ENCODE measurements around the gene ABCA6.
"Not testable (repeated sequence)": the region's sequence is repeated elsewhere in the genome, so short reads cannot be mapped to it uniquely, and the experiment has no call there.

ABCA6 gene, protein sequence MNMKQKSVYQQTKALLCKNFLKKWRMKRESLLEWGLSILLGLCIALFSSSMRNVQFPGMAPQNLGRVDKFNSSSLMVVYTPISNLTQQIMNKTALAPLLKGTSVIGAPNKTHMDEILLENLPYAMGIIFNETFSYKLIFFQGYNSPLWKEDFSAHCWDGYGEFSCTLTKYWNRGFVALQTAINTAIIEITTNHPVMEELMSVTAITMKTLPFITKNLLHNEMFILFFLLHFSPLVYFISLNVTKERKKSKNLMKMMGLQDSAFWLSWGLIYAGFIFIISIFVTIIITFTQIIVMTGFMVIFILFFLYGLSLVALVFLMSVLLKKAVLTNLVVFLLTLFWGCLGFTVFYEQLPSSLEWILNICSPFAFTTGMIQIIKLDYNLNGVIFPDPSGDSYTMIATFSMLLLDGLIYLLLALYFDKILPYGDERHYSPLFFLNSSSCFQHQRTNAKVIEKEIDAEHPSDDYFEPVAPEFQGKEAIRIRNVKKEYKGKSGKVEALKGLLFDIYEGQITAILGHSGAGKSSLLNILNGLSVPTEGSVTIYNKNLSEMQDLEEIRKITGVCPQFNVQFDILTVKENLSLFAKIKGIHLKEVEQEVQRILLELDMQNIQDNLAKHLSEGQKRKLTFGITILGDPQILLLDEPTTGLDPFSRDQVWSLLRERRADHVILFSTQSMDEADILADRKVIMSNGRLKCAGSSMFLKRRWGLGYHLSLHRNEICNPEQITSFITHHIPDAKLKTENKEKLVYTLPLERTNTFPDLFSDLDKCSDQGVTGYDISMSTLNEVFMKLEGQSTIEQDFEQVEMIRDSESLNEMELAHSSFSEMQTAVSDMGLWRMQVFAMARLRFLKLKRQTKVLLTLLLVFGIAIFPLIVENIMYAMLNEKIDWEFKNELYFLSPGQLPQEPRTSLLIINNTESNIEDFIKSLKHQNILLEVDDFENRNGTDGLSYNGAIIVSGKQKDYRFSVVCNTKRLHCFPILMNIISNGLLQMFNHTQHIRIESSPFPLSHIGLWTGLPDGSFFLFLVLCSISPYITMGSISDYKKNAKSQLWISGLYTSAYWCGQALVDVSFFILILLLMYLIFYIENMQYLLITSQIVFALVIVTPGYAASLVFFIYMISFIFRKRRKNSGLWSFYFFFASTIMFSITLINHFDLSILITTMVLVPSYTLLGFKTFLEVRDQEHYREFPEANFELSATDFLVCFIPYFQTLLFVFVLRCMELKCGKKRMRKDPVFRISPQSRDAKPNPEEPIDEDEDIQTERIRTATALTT (N-terminal part only)

DNA sequence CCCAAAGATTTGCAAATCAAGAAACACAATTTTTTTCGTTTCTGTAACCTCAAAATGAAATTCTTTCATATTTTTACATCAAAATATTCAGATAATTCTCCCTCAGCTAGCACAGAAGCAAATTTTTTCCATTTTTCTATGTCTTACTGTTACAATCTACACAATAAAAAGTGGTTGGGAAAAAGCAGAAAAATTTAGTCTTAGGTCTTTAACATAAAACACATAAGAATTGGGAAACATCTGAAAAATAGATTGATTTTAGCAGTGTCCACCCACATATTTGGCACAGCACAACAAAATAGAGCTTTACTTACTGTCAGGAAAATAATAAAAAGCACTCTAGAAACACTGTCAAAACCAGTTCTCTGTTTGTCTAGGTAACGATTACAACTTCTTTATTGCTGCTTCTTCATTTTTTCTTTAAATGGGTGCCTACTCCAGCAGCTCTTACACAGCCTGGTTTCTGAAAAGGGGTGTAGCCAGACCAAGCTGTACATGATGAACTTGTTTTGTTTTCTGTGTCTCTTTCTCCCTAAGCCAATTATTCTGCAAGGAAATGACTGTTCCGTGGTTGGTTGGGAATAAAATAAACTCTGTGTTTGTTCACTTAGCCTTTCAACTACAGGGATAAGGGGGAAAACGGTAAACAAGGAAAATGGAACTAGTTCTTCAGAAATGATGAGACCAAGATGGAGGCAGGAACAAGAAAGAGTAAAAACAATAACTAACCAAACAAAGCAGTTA lies at the start of gene ABCA6:
ABCA6 (minus strand) TSS at position 465 of the 744 bp plus-strand sequence. CDS start 1,192 bp downstream, outside the sequence.
- no peak for DNase-seq

DNA sequence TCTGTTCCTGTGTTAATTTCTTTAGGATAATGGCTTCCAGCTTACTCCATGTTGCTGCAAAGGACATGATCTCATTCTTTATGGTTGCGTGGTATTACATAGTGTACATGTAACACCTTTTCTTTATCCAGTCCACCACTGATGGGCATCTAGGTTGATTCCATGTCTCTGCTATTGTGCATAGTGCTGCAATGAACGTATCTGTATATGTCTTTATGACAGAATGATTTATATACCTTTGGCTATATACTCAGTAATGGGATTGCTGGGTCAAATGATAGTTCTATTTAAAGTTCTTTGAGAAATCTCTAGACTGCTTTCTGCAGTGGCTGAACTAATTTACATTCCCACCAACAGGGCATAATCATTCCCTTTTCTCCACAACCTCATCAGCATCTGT lies 47.1 kb upstream of the ABCA6 start:
- no peak for DNase-seq

DNA sequence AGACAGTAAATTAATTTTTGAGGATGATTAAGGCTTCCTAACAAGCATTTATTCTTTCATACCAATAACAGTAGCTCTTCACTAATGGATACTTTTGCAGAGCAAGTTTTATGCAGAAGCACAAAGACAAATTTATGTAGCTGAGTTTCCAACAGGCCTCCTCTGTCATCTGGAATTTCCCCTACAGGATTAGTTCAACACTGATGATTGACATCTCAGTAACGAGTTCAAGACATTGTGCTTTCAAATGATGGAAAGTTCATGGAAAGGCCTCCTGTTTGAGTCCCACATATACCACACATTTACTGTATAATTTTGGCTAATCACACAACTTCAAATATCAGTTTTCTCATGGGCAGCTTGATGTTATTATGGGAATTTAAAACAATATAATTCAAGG lies 46.4 kb upstream of the ABCA6 start:
- no peak for DNase-seq

DNA sequence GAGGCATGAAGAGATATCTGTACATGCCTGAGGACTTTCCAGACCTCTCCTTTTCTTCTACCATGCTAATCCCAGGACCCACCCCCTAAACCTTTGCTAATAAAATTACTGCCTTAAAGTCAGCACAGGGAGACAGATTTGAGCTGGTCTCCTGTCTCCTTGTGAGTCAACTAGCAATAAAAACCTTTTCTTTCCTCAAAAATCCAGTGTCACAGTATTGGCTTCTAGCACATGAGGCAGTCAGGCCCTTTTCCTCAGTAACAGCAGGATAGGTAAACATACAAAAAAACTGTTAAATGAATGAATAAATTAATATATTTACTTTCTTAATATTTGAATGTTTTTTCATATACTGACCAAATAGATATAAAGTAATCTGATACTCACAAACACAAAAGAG lies 45.6 kb upstream of the ABCA6 start:
- no peak for DNase-seq

DNA sequence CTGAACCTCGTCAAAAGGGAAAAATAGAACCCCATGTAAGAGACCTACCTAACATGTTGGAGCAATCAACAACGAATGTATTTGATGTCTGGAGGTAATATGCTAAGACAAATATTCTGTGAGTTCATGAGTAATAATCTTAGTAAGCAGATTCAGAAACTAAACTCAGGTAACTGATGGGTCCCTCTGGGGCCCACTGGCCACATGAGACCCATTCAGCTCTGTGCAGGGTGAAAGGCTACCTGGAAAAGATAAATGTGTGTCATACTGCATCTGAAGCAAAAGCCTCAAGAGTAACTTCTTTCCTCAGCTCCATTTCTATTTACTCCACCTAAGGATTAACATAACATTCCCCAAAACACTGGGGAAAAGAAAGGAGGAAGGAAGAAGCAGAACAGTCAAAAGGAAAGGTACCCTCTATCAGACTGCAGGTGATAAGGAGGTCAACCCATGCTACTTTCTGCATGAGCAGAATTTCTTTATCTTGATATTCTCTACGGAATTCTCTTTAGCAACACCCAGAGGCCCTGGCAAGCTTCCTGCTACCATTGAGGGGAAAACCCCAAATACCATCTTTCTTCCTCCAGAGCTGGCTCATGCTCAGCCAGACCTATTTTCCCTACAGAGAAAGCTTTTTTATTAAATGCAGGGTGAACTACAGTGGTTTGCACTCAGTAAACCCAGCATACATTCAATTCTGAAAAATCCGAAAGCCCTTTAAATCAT lies 37.7 kb upstream of the ABCA6 start:
- no peak for DNase-seq

DNA sequence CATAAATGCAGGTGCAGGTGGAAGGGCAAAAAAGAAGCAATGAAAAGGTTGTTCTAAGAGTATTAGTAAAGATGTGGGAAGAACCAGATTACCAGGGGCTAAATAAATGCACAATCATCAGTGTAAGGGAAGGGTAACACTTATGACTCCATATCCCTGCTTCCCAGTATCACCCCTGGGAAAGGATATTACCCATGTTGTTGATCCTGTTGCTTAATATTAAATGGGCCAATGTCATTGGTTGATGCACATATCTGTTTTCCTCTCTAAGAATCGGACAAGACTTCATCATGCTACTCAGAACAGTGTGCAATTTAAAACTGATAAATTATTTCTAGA lies 34.7 kb upstream of the ABCA6 start:
- no peak for DNase-seq

DNA sequence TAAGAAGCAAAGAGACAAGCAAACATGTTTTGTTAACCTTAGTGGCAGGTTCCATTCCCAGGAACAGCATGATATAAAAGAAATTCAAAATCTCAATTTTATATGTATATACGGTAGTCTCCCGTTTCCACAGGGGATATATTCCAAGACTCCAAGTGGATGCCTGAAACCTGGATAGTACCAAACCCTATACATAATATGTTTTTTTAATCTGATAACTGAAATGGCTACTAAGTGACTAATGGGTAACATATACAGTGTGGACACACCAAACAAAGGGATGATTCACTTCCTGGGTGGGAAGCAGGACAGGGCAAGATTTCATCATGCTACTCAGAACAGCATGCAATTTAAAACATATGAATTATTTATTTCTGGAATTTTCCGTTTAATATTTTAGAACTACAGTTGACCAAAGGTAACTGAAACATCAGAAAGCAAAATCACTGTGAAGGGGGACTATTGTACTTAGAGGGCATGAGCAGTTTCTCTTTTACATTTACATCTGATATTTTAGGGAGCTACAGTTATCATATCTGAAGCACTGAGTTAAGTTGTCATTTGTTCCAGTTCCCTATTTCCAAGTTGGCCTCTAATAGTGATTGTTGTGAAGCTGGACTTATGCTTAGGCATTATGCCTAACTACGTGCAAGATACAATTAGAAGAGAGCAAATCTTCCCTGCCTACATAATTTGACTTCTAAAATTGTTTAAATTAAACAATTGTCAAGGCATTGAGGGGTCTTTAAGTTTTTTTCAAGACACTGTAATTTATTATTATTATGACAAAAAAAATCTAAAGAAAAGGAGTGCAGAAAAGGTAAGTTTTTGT lies 34.1 kb upstream of the ABCA6 start:
- no peak for DNase-seq

DNA sequence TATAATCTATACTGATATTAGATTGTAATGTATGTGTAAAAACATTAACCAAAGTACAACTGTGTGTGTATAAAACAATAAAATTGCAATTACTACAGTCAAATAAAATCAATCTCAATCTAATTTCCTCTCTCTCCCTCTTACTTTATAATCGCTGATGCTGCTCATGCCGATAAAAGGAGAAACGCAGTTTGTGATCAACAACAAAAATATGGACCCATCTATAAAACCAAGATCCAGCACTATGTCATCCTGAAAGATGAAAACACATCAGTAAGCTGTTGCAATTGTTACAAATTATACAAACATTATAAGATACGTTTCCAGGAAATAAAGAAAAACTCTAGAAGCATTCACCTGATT lies 33.5 kb upstream of the ABCA6 start:
- no peak for DNase-seq

DNA sequence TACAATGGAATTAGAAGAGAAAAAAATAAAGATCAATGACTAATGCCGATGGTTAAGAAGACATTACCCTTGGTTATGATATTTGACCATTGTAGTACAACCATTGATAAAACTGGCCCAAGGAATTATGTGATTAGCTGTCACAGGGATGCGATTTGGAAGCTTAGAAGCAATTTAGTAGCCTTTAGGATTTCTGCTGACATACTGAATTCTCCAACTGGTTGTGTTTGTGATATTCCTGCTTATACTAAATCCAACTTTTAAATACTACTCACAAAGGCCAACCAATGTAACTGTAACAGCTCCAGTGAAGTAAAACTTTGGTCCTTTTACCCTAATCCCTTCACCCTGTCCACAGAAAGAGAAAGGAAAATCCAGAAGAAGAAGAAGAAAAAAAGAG lies 31.4 kb upstream of the ABCA6 start:
- no peak for DNase-seq

DNA sequence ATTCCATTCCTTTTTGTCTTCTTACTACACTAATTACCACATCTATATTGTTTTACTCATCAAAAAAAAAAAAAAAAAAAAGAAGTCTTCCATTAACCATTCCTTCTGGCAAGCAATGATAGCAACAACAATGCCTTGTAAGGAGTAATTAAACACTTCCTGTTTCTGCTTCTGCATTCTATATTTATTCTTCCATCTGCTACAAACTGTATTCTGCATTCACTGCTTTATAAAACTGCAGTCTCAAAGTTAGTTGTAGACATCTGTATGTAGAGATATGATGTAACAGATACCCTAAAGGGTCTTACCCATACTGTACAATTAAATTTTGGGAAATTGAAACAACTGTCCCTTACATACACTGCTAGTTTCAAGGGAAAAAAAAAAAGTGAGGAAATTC lies 28.7 kb upstream of the ABCA6 start:
- no peak for DNase-seq

DNA sequence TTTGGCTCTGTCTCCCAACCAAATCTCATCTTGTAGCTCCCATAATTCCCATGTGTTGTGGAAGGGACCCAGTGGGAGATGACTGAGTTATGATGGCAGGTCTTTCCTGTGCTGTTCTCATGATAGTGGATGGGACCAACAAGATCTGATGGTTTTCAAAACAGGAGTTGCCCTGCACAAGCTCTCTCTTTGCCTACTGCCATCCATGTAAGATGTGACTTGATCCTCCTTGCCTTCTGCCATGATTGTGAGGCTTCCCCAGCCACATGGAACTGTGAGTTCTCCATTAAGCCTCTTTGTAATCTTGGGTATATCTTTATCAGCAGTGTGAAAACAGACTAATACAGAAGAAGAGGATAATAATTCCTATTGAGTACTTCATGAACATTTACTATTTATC lies 26.9 kb upstream of the ABCA6 start:
- not testable (repeated sequence) for DNase-seq

DNA sequence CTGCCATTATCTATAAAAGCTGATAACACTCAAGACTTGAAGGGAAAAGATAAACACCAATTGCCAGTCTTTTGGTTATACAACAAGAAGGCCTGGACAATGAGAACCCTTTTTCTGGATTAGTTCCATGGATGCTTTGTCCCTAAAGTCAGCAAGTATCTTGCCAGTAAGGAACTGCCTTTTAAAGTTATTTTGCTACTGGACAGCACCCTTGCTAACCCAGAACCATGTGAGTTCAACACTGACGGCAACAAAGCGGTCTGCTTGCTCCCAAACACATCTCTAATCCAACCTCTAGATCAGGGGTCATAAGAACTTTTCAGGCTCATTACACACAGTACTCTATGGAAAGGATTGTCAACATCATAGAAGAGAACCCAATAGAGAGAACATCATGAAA lies 25.3 kb upstream of the ABCA6 start:
- no peak for DNase-seq

DNA sequence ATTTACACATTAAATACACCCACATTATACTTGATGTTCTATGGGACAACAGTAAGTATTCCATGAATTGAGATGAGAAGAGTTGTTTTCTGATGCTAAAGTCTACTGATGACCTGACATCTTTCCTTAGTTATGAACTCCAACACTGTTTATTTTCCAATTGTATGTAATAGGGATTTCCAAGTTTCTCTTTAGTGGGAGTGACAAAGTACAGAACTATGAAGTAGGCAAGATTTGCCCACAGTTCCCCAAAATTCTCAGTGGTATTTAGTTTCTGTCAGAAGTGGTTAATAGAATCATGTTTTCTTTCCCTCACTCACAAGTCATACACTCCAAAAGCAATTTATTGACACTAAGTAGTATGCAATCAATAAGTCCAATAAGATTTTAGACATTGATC lies 22.5 kb upstream of the ABCA6 start:
- no peak for DNase-seq

DNA sequence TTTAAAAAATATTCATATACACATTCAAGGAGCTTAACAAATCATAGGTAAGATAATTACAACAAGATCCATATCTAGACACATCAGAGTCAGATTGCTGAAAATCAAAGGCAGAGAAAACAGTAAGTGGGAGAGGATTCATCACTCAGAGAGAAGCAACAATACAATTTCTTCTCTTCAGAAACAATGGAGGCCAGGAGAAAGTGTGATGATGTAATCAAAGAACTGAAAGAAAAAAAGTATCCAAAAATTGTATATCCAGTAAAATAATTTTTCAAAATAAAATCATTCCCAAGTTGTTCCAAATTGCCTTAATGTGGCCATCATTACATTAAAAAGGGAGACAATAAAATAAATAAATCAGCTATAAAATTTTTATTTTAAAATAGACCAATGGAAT lies 17.7 kb upstream of the ABCA6 start:
- no peak for DNase-seq

DNA sequence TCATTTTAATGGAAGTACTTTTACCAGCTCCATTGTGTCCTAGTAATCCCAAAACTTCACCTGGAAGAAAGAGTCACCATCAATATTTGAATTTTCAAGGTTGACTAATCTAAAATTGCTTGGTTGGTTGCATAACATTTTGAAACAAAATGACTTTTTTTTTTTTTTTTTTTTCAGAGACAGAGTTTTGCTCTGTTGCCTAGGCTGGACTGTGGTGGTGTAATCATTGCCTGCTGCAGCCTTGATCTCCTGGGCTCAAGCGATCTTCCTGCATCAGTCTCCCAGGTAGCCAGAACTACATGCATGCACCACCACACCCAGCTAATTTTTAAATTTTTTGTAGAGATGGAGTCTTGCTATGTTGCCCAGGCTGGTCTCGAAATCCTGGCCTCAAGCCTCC lies 12.6 kb upstream of the ABCA6 start:
- no peak for DNase-seq

DNA sequence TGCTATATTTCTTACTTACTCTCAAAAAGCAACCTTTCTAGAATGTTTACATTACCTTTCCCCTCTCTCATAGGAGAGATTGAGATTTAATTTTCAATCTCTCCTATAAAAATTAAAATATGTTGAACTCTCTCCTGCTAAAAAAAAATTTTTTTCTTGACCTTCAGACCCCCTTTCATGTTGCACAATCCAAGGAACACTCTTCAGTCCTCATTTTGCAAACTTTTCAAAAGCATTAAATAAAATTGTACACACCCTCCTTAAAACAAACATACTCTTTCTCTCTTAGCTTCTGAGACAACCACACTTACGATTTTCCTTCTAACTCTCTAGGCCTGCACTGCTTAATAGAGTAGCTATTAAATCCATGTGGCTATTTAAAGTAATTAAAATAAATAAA lies 8.6 kb upstream of the ABCA6 start:
- no peak for DNase-seq

DNA sequence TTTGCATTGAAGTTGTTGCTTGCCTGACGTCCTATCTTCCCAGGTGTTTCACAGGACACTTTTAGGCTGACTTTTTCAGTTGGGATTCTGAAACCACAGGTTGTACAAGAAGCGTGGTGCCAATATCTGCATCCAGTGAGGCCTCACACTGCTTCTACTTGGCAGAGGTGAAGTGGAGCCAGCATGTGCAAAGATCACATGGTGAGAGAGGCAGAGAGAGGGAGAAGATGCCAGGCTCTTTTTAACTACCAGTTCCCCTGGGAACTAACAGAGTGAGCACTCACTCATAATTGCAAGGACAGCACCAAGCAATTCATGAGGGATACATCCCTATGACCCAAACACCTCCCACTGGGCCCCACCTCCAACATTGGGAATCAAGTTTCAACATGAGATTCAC lies 5.8 kb upstream of the ABCA6 start:
- DNase-seq: no peak

DNA sequence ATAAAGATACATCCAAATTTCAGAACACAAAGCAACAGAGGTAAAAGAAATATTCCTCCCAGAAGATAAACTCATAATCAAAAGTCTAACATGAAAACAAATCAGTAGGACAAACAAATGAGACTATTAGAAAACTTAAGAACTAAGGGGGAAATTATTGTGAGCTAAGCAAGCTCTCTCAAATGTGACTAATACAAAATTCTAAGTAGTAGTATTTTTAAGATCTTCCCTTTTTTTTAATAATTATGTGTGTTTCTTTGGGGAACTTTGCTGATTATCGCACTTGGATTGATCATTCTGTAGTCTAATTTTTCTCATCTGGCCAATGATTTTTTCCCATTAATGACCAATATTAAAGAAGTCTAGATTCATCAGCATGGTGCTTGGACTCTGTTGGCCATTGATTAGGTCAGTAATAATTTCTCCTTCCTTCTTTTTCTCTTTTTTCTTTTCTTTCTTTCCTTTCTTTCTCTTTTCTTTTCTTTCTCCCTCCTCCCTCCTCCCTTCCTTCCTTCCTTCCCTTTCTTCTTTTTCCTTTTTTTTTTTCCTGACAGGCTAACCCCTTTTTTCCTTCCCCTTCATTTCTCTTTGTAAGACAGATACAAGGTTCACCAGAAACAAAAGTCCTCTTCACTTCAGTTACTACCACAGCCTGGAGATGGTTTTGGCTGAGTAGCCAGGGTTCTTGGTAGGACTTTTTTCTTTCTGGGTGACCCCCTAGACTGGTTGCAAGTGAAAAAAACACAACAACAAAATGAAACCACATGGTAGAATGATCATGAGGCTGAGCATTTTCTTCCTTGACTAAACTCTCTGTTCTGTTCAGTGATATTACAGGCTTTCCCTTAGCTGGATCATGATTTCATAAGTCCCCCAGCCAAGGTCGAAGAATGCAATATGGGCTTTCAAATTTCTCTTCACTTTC lies 2.9 kb upstream of the ABCA6 start:
- DNase-seq: no peak

DNA sequence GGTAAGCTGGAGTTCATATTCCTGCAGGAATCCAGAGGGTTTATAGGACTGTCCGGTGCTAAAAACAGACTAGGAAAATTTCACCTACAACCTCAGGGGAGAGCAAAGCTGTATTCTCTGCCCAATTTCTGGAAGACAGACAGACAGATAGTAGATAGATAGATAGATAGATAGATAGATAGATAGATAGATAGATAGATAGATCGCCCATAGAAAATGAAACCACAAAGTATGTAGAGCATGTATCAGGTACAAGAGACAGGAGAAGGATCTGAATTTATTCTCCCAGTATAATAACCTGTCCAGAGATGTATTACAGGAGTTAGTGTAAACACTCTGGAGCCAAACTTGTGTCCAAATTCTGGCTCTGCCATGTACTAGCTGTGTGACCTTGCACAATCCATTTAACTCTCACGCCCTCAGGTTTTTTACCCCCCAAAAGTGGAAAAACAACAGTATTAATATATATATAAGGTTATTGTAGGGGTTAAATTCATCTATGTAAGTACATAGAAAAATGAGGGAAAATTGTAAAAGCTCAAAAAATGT lies 2.1 kb upstream of the ABCA6 start:
- no peak for DNase-seq

DNA sequence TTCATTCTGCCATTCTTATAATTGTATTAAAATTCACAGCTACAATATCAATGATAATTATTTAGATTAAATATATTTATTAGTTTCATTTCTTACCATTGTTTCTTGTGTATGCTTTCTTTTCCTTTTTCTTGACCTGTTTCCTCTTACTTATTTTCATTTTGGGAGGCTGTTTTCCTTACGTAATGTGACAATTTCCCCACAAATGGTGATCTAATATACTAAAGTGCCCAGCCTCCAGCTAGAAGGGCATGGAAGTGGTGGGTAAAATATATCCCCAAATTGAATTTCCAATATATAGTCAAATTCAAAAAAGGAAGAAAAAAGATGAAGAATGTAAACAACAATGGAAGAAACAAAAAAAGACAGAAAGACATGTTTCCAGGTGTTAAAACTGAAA lies 1.5 kb upstream of the ABCA6 start:
- DNase-seq: no peak
